H9 (cell line): Measurements from ENCODE around the gene BPIFB6. TPM values are rescaled to one million over a fixed set of nuclear protein-coding genes. Genes with fewer than 3 reads are reported as not detected.

Experiments
- DNase-seq: peaks from one replicate; pipeline ENCODE4 v3.0.0-alpha.2; 2017
- H2AFZ ChIP-seq: one replicate; pipeline ENCODE4 v1.6.1; 2013; ENCODE audit warnings: mild to moderate bottlenecking, low read length, control low read depth, moderate library complexity
- H2AK5ac ChIP-seq: 2 replicates; pipeline ENCODE4 v1.6.1; 2013; ENCODE audit warnings: low read length, control low read depth, mixed read lengths; ENCODE audit not compliant: insufficient read length
- H2BK120ac ChIP-seq: one replicate; pipeline ENCODE4 v1.6.1; 2013; ENCODE audit warnings: low read depth, mild to moderate bottlenecking, low read length, control low read depth, inconsistent platforms; ENCODE audit not compliant: poor library complexity, severe bottlenecking
- H2BK12ac ChIP-seq: 2 replicates; pipeline ENCODE4 v1.6.1; 2013; ENCODE audit warnings: low read length, control low read depth, mixed read lengths, low read depth; ENCODE audit not compliant: insufficient read length
- H2BK15ac ChIP-seq: 2 replicates; pipeline ENCODE4 v1.6.1; 2013; ENCODE audit warnings: low read depth, low read length, control low read depth
- H2BK20ac ChIP-seq: one replicate; pipeline ENCODE4 v1.6.1; 2013; ENCODE audit warnings: low read depth, mild to moderate bottlenecking, low read length, control low read depth, inconsistent platforms; ENCODE audit not compliant: poor library complexity, severe bottlenecking
- H2BK5ac ChIP-seq: 2 replicates; pipeline ENCODE4 v1.6.1; 2013; ENCODE audit warnings: low read length, control low read depth, mixed read lengths; ENCODE audit not compliant: insufficient read length
- H3K14ac ChIP-seq: 2 replicates; pipeline ENCODE4 v1.6.1; 2013; ENCODE audit warnings: low read length, control low read depth; ENCODE audit not compliant: insufficient read depth
- H3K18ac ChIP-seq: 2 replicates; pipeline ENCODE4 v1.6.1; 2013; ENCODE audit warnings: low read depth, mild to moderate bottlenecking, mixed read lengths, low read length, control low read depth; ENCODE audit not compliant: insufficient read length
- H3K23ac ChIP-seq: 2 replicates; pipeline ENCODE4 v1.6.1; 2013; ENCODE audit warnings: low read length, control low read depth, mixed read lengths, low read depth; ENCODE audit not compliant: insufficient read length
- H3K23me2 ChIP-seq: 2 replicates; pipeline ENCODE4 v1.6.1; 2013; ENCODE audit warnings: low read depth, mild to moderate bottlenecking, mixed read lengths, low read length, control low read depth; ENCODE audit not compliant: insufficient read length, poor library complexity, severe bottlenecking
- H3K27ac ChIP-seq: 2 replicates; pipeline ENCODE4 v1.5.1; 2013; ENCODE audit warnings: low read length, control low read depth, mixed read lengths, low read depth; ENCODE audit not compliant: insufficient read length
- H3K27me3 ChIP-seq: 2 replicates; pipeline ENCODE4 v1.6.1; 2013; ENCODE audit warnings: low read length, control low read depth, inconsistent platforms; ENCODE audit not compliant: insufficient read depth
- H3K4ac ChIP-seq: 2 replicates; pipeline ENCODE4 v1.6.1; 2013; ENCODE audit warnings: low read depth, mild to moderate bottlenecking, control low read depth, inconsistent platforms, low read length, moderate library complexity
- H3K4me1 ChIP-seq: 2 replicates; pipeline ENCODE4 v1.6.1; 2013; ENCODE audit warnings: low read length, control low read depth, inconsistent platforms; ENCODE audit not compliant: insufficient read depth
- H3K4me2 ChIP-seq: 2 replicates; pipeline ENCODE4 v1.6.1; 2013; ENCODE audit warnings: low read length, control low read depth, mixed read lengths; ENCODE audit not compliant: insufficient read length, insufficient read depth
- H3K56ac ChIP-seq: 2 replicates; pipeline ENCODE4 v1.6.1; 2013; ENCODE audit warnings: low read depth, mild to moderate bottlenecking, mixed read lengths, low read length, control low read depth; ENCODE audit not compliant: insufficient read length
- H3K79me1 ChIP-seq: 2 replicates; pipeline ENCODE4 v1.6.1; 2013; ENCODE audit warnings: low read depth, mild to moderate bottlenecking, moderate library complexity, low read length, control low read depth, inconsistent platforms; ENCODE audit not compliant: insufficient read depth, poor library complexity, severe bottlenecking
- H3K79me2 ChIP-seq: 2 replicates; pipeline ENCODE4 v1.6.1; 2013; ENCODE audit warnings: low read length, control low read depth, inconsistent platforms; ENCODE audit not compliant: insufficient read depth
- H3K9ac ChIP-seq: 2 replicates; pipeline ENCODE4 v1.6.1; 2013; ENCODE audit warnings: low read length, control low read depth, mixed read lengths; ENCODE audit not compliant: insufficient read length; ENCODE audit errors: extremely low read depth
- H3K9me3 ChIP-seq: one replicate; pipeline ENCODE4 v1.6.1; 2013; ENCODE audit warnings: low read depth, low read length, inconsistent platforms; ENCODE audit not compliant: control insufficient read depth
- H3T11ph ChIP-seq: one replicate; pipeline ENCODE4 v1.6.1; 2013; ENCODE audit warnings: mild to moderate bottlenecking, low read length, control low read depth, inconsistent platforms
- H4K20me1 ChIP-seq: one replicate; pipeline ENCODE4 v1.6.1; 2013; ENCODE audit not compliant: control insufficient read depth, insufficient read length, insufficient read depth
- H4K5ac ChIP-seq: 2 replicates; pipeline ENCODE4 v1.6.1; 2013; ENCODE audit warnings: low read depth, mild to moderate bottlenecking, mixed read lengths, low read length, control low read depth; ENCODE audit not compliant: insufficient read length
- H4K8ac ChIP-seq: replicated peaks from 2 replicates; pipeline ENCODE4 v1.6.1; 2013; ENCODE audit warnings: low read length, control low read depth, mixed read lengths, low read depth; ENCODE audit not compliant: insufficient read length
- H4K91ac ChIP-seq: 2 replicates; pipeline ENCODE4 v1.6.1; 2013; ENCODE audit warnings: low read depth, mild to moderate bottlenecking, moderate library complexity, mixed read lengths, low read length, control low read depth; ENCODE audit not compliant: insufficient read length
- H3K27ac Mint-ChIP-seq, 3 experiments: 2 replicates in 2 of 3; 3 replicates in 1 of 3; pipeline ENCODE4 v1.8.0; 2020 to 2021; ENCODE audit warnings: mixed read lengths in 3 of 3, mild to moderate bottlenecking in 1 of 3, moderate library complexity in 1 of 3
- H3K27me3 Mint-ChIP-seq: 2 replicates; pipeline ENCODE4 v1.8.0; 2021; ENCODE audit warnings: low read depth, mild to moderate bottlenecking, moderate library complexity, mixed read lengths
- H3K36me3 Mint-ChIP-seq, 3 experiments: 2 replicates in 2 of 3; 3 replicates in 1 of 3; pipeline ENCODE4 v1.8.0; 2020 to 2021; ENCODE audit warnings: low read depth in 3 of 3, mixed read lengths in 3 of 3; ENCODE audit not compliant: insufficient read depth in 1 of 3
- H3K4me1 Mint-ChIP-seq, 2 experiments: 2 replicates each; pipeline ENCODE4 v1.8.0; 2020; ENCODE audit warnings: mixed read lengths in 2 of 2
- H3K4me3 Mint-ChIP-seq, 2 experiments: 2 replicates in 1 of 2; 3 replicates in 1 of 2; pipeline ENCODE4 v1.8.0; 2020 to 2021; ENCODE audit warnings: mild to moderate bottlenecking in 2 of 2, mixed read lengths in 2 of 2, moderate library complexity in 1 of 2
- H3K9me3 Mint-ChIP-seq, 2 experiments: 2 replicates in 1 of 2; 3 replicates in 1 of 2; pipeline ENCODE4 v1.8.0; 2020; ENCODE audit warnings: mild to moderate bottlenecking in 2 of 2, mixed read lengths in 2 of 2, moderate library complexity in 1 of 2
- WGBS: extraction: QIAGEN DNeasy Blood & Tissue Kit; methylation state at CpG from one replicate; pipeline ENCODE4 v1.1.7; 2013; ENCODE audit warnings: missing lambda C conversion rate, low lambda C conversion rate, mixed read lengths; ENCODE audit not compliant: insufficient read length; ENCODE audit errors: extremely low coverage; 5-methylcytosine and 5-hydroxymethylcytosine counted together
- total RNA-seq: library from RNA; stranded (reverse); gene quantifications from 2 replicates; pipeline ENCODE4 v1.2.1, GENCODE V29; 2021
- TF ChIP-seq, protein P1 (sequence below): fragments of 200-600 bp; sonication (generic); conservative IDR thresholded peaks from 3 replicates; pipeline ENCODE4 v1.8.0; 2021; ENCODE audit warnings: antibody characterized with exemption, mild to moderate bottlenecking

The BPIFB6 gene
- total RNA-seq, 1 experiment from 2014 or later = not detected

- Mint-ChIP-seq H3K27me3 (peaks cover 13% of the 10 kb centered on the region), H3K4me3 (no peak overlapping the region), H3K27ac (no peak overlapping the region; a peak in 1 of 7 replicates), H3K4me1 (0 out of 4 replicates have a peak, but pooled peaks cover 0 to 2% of the 10 kb centered on the region in 2 experiments), H3K9me3 (no peaks in the 10 kb centered on the region), H3K36me3 (no peaks in the 10 kb centered on the region)
- no peak overlapping the region for H2BK120ac ChIP-seq
- no peak overlapping the region for H3K4me2 ChIP-seq
- H3K9me3 ChIP-seq = no peaks in the 10 kb centered on the region
- H3K79me1 ChIP-seq = no peaks in the 10 kb centered on the region
- no peak overlapping the region for H3K56ac ChIP-seq
- H3K27me3 ChIP-seq = no peaks in the 10 kb centered on the region
- no peak overlapping the region for H3K9ac ChIP-seq
- H3T11ph ChIP-seq = no peak overlapping the region
- H3K79me2 ChIP-seq = no peaks in the 10 kb centered on the region
- no CpG with 5 or more reads among the region's 3 CpGs for WGBS
- no peak overlapping the region for H2BK12ac ChIP-seq
- no peak overlapping the region for H3K23ac ChIP-seq
- no peak for DNase-seq
- no peak overlapping the region for H2BK5ac ChIP-seq
- H3K14ac ChIP-seq = no peak overlapping the region
- TF ChIP-seq, protein P1, sequence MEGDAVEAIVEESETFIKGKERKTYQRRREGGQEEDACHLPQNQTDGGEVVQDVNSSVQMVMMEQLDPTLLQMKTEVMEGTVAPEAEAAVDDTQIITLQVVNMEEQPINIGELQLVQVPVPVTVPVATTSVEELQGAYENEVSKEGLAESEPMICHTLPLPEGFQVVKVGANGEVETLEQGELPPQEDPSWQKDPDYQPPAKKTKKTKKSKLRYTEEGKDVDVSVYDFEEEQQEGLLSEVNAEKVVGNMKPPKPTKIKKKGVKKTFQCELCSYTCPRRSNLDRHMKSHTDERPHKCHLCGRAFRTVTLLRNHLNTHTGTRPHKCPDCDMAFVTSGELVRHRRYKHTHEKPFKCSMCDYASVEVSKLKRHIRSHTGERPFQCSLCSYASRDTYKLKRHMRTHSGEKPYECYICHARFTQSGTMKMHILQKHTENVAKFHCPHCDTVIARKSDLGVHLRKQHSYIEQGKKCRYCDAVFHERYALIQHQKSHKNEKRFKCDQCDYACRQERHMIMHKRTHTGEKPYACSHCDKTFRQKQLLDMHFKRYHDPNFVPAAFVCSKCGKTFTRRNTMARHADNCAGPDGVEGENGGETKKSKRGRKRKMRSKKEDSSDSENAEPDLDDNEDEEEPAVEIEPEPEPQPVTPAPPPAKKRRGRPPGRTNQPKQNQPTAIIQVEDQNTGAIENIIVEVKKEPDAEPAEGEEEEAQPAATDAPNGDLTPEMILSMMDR = no peak
- no peaks in the 10 kb centered on the region for H3K4me1 ChIP-seq
- H4K5ac ChIP-seq = no peak overlapping the region
- H3K18ac ChIP-seq = no peak overlapping the region
- no peaks in the 10 kb centered on the region for H4K20me1 ChIP-seq
- H2AFZ ChIP-seq = no peak overlapping the region
- no peaks in the 10 kb centered on the region for H3K23me2 ChIP-seq
- no peak overlapping the region for H3K27ac ChIP-seq
- H4K91ac ChIP-seq = no peak overlapping the region
- no peak overlapping the region for H4K8ac ChIP-seq
- H2AK5ac ChIP-seq = no peak overlapping the region
- H2BK15ac ChIP-seq = no peak overlapping the region
- H3K4ac ChIP-seq = no peak overlapping the region
- H2BK20ac ChIP-seq = no peak overlapping the region
These were observed 60.9 kb downstream of the BPIFB6 start for GRCh38 chr20:33092361-33092760.
